ENCODE results near the gene GFOD1. TPM values are rescaled to one million over a fixed set of nuclear protein-coding genes. Genes with fewer than 3 reads are reported as not detected.

Gene GFOD1
- total and polyA plus RNA-seq, 4 donors, result 2.6 to 16.8 (median 5.0) TPM

DNA sequence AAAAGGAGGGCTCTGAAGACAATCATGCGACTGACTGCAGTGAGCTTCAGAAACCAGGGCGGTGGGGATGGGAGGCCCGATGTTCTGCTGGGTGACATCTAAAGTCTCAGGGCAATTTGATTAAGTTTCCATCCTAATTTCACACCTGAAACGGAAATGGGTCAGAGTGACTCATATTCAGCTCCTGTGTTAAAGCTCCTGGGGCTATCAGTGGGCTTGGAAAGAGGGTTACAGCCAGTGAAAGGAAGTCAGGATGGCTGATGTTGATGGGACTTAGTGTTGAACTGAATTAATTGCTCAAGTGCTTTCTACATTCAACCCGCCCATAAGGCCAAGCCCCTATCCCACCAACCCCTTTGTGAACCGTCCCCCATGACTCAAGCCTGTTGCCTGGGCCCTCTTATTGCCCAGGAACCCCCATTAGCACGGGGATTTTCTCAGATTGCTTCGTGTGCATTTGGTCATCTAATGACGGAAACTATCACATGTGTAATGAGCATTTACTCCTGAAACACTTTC is 112.0 kb downstream of the GFOD1 start (continued):
- TF ChIP-seq JUND (IDR thresholded peaks at IDR 0.05) (no peak), HNF4G (IDR thresholded peaks at IDR 0.05) (no peak)
- TF ChIP-seq, protein P1, sequence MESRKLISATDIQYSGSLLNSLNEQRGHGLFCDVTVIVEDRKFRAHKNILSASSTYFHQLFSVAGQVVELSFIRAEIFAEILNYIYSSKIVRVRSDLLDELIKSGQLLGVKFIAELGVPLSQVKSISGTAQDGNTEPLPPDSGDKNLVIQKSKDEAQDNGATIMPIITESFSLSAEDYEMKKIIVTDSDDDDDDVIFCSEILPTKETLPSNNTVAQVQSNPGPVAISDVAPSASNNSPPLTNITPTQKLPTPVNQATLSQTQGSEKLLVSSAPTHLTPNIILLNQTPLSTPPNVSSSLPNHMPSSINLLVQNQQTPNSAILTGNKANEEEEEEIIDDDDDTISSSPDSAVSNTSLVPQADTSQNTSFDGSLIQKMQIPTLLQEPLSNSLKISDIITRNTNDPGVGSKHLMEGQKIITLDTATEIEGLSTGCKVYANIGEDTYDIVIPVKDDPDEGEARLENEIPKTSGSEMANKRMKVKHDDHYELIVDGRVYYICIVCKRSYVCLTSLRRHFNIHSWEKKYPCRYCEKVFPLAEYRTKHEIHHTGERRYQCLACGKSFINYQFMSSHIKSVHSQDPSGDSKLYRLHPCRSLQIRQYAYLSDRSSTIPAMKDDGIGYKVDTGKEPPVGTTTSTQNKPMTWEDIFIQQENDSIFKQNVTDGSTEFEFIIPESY (IDR thresholded peaks at IDR 0.05), result no peak

GRCh38 chr6:13373919-13374318 is 113.5 kb downstream of the GFOD1 start:
- no peak for TF ChIP-seq RAD21 (IDR thresholded peaks at IDR 0.05)
- TF ChIP-seq FOXA2 (IDR thresholded peaks at IDR 0.05), result no peak
- TF ChIP-seq HNF4G (IDR thresholded peaks at IDR 0.05), result no peak
- TF ChIP-seq CTCF (IDR thresholded peaks at IDR 0.05; ENCODE audit: low read depth, low read length, missing input control), result no peak
- TF ChIP-seq TAF1 (conservative IDR thresholded peaks at IDR 0.05), result no peak
- TF ChIP-seq ATF3 (IDR thresholded peaks at IDR 0.05), result no peak
- TF ChIP-seq YY1 (IDR thresholded peaks at IDR 0.05), result no peak
- no peak for TF ChIP-seq GABPA (IDR thresholded peaks at IDR 0.05 in 1 of 2, conservative IDR thresholded peaks at IDR 0.05 in 1 of 2)
- TF ChIP-seq EGR1 (IDR thresholded peaks at IDR 0.05; ENCODE audit: low read depth in 2 of 2), result no peak
- no peak for TF ChIP-seq RXRA (IDR thresholded peaks at IDR 0.05)
- TF ChIP-seq, protein P2, sequence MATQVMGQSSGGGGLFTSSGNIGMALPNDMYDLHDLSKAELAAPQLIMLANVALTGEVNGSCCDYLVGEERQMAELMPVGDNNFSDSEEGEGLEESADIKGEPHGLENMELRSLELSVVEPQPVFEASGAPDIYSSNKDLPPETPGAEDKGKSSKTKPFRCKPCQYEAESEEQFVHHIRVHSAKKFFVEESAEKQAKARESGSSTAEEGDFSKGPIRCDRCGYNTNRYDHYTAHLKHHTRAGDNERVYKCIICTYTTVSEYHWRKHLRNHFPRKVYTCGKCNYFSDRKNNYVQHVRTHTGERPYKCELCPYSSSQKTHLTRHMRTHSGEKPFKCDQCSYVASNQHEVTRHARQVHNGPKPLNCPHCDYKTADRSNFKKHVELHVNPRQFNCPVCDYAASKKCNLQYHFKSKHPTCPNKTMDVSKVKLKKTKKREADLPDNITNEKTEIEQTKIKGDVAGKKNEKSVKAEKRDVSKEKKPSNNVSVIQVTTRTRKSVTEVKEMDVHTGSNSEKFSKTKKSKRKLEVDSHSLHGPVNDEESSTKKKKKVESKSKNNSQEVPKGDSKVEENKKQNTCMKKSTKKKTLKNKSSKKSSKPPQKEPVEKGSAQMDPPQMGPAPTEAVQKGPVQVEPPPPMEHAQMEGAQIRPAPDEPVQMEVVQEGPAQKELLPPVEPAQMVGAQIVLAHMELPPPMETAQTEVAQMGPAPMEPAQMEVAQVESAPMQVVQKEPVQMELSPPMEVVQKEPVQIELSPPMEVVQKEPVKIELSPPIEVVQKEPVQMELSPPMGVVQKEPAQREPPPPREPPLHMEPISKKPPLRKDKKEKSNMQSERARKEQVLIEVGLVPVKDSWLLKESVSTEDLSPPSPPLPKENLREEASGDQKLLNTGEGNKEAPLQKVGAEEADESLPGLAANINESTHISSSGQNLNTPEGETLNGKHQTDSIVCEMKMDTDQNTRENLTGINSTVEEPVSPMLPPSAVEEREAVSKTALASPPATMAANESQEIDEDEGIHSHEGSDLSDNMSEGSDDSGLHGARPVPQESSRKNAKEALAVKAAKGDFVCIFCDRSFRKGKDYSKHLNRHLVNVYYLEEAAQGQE (IDR thresholded peaks at IDR 0.05), result no peak
- H3K27ac ChIP-seq (ENCODE audit: low read depth in 1 of 2, low read length in 2 of 2), result no peak overlapping the region
- H3K4me3 ChIP-seq (ENCODE audit: low read depth in 1 of 3, low read length in 3 of 3), result no peak overlapping the region
- H3K27me3 ChIP-seq (ENCODE audit: control insufficient read depth in 4 of 4, insufficient read depth in 4 of 4, low read length in 3 of 4), result no peaks in the 10 kb centered on the region
- WGBS, result 87% methylated on average over 1 of the region's 1 CpG
- H3K4me1 ChIP-seq (ENCODE audit: control insufficient read depth in 4 of 4, insufficient read depth in 4 of 4, low read length in 3 of 4), result no peaks in the 10 kb centered on the region
- peaks cover 0 to 6% (median 0%) of the 10 kb centered on the region in 4 donors for H3K36me3 ChIP-seq (ENCODE audit: control insufficient read depth in 4 of 4, insufficient read depth in 3 of 4, low read depth in 1 of 4, low read length in 3 of 4)
- H3K9ac ChIP-seq (ENCODE audit: low read depth in 1 of 2, low read length in 2 of 2), result no peak overlapping the region
- no peaks in the 10 kb centered on the region for H3K9me3 ChIP-seq (ENCODE audit: control insufficient read depth in 4 of 4, low read length in 3 of 4)
- no peak for DNase-seq (ENCODE audit: low spot score)

- H3K4me3 ChIP-seq (ENCODE audit: low read depth in 1 of 3, low read length in 3 of 3), result no peak overlapping the region
- 70% methylated on average over 1 of the region's 1 CpG for WGBS
- TF ChIP-seq CTCF (IDR thresholded peaks at IDR 0.05; ENCODE audit: low read depth, low read length, missing input control) (no peak), HNF4A (conservative IDR thresholded peaks at IDR 0.05) (no peak), TAF1 (conservative IDR thresholded peaks at IDR 0.05) (no peak), SP1 (IDR thresholded peaks at IDR 0.05) (no peak), FOXA2 (IDR thresholded peaks at IDR 0.05) (no peak), JUND (IDR thresholded peaks at IDR 0.05) (no peak), RAD21 (IDR thresholded peaks at IDR 0.05) (no peak), FOXA1 (IDR thresholded peaks at IDR 0.05) (no peak)
- H3K9me3 ChIP-seq (ENCODE audit: control insufficient read depth in 4 of 4, low read length in 3 of 4), result no peaks in the 10 kb centered on the region
- H3K36me3 ChIP-seq (ENCODE audit: control insufficient read depth in 4 of 4, insufficient read depth in 3 of 4, low read depth in 1 of 4, low read length in 3 of 4), result peaks cover 0 to 6% (median 0%) of the 10 kb centered on the region in 4 donors
- H3K27ac ChIP-seq (ENCODE audit: low read depth in 1 of 2, low read length in 2 of 2), result no peak overlapping the region
- no peaks in the 10 kb centered on the region for H3K27me3 ChIP-seq (ENCODE audit: control insufficient read depth in 4 of 4, insufficient read depth in 4 of 4, low read length in 3 of 4)
- H3K4me1 ChIP-seq (ENCODE audit: control insufficient read depth in 4 of 4, insufficient read depth in 4 of 4, low read length in 3 of 4), result no peaks in the 10 kb centered on the region
- no peak for DNase-seq (ENCODE audit: low spot score)
- H3K9ac ChIP-seq (ENCODE audit: low read depth in 1 of 2, low read length in 2 of 2), result no peak overlapping the region
Observed at GRCh38 chr6:13373488-13373886, 113.9 kb downstream of the GFOD1 start.
